SH-SY5Y (cell line): ENCODE measurements around the gene UBASH3A.

Experiments
- GATA2 ChIP-seq: IDR thresholded peaks from 2 replicates; pipeline ENCODE4 v1.6.1; 2011; ENCODE audit warnings: mild to moderate bottlenecking, low read depth, low read length
- GATA3 ChIP-seq: IDR thresholded peaks from 2 replicates; pipeline ENCODE4 v1.6.1; 2011; ENCODE audit warnings: low read depth, mild to moderate bottlenecking, low read length, moderate library complexity

DNA sequence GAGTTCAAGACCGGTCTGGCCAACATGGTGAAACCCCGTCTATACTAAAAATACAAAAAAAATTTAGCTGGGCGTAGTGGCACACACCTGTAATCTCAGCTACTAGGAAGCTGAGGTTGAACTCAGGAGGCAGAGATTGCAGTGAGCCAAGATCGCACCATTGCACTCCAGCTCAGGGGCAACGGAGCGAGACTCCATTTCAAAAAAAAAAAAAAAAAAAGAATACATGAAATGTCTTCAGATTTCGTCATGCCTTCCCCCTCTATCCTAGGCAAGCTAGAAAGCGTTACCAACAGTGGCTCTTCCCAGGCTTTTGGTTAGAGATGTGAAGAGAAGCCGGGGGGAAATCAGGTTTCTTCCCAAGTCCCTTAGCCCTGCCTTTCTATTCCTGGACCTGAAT is 41.0 kb upstream of the UBASH3A start:
- TF ChIP-seq GATA2 (no peak), GATA3 (no peak)
